ENCODE data around the gene NRP1.

The NRP1 gene

GRCh38 chr10:33254556-33255160 is 79.8 kb downstream of the NRP1 start:
- Histone ChIP-seq H3K36me3 (ENCODE audit: control insufficient read depth, insufficient read depth, low read length) (no peaks in the 10 kb centered on the region), H3K4me3 (replicated peaks; ENCODE audit: low read depth, low read length) (no peak overlapping the region), H3K27me3 (replicated peaks; ENCODE audit: control insufficient read depth, insufficient read depth, low read length) (no peaks in the 10 kb centered on the region)
- TF ChIP-seq CTCF (IDR thresholded peaks at IDR 0.05; ENCODE audit: insufficient read depth, low read length, poor library complexity, severe bottlenecking) = no peak
- no peak for DNase-seq (ENCODE audit: extremely low read depth, insufficient read length)

- Histone ChIP-seq H3K4me3 (replicated peaks; ENCODE audit: low read depth, low read length) (no peak overlapping the region), H3K27me3 (replicated peaks; ENCODE audit: control insufficient read depth, insufficient read depth, low read length) (no peaks in the 10 kb centered on the region), H3K36me3 (ENCODE audit: control insufficient read depth, insufficient read depth, low read length) (no peaks in the 10 kb centered on the region)
- no peak for TF ChIP-seq CTCF (IDR thresholded peaks at IDR 0.05; ENCODE audit: insufficient read depth, low read length, poor library complexity, severe bottlenecking)
- DNase-seq (ENCODE audit: extremely low read depth, insufficient read length) = no peak
Measured at GRCh38 chr10:33253411-33253810, 81.1 kb downstream of the NRP1 start.

GRCh38 chr10:33252794-33253203 is 81.7 kb downstream of the NRP1 start:
- no peak for TF ChIP-seq CTCF (IDR thresholded peaks at IDR 0.05; ENCODE audit: insufficient read depth, low read length, poor library complexity, severe bottlenecking)
- Histone ChIP-seq H3K36me3 (ENCODE audit: control insufficient read depth, insufficient read depth, low read length) (no peaks in the 10 kb centered on the region), H3K27me3 (replicated peaks; ENCODE audit: control insufficient read depth, insufficient read depth, low read length) (no peaks in the 10 kb centered on the region), H3K4me3 (replicated peaks; ENCODE audit: low read depth, low read length) (no peak overlapping the region)
- DNase-seq (ENCODE audit: extremely low read depth, insufficient read length) = no peak

GRCh38 chr10:33252324-33252723 is 82.1 kb downstream of the NRP1 start:
- Histone ChIP-seq H3K27me3 (replicated peaks; ENCODE audit: control insufficient read depth, insufficient read depth, low read length) (no peaks in the 10 kb centered on the region), H3K36me3 (ENCODE audit: control insufficient read depth, insufficient read depth, low read length) (no peaks in the 10 kb centered on the region), H3K4me3 (replicated peaks; ENCODE audit: low read depth, low read length) (no peak overlapping the region)
- no peak for DNase-seq (ENCODE audit: extremely low read depth, insufficient read length)
- TF ChIP-seq CTCF (IDR thresholded peaks at IDR 0.05; ENCODE audit: insufficient read depth, low read length, poor library complexity, severe bottlenecking) = no peak

GRCh38 chr10:33249659-33250345 is 84.7 kb downstream of the NRP1 start:
- DNase-seq (ENCODE audit: extremely low read depth, insufficient read length) = no peak
- Histone ChIP-seq H3K4me3 (replicated peaks; ENCODE audit: low read depth, low read length) (no peak overlapping the region), H3K27me3 (replicated peaks; ENCODE audit: control insufficient read depth, insufficient read depth, low read length) (no peaks in the 10 kb centered on the region), H3K36me3 (ENCODE audit: control insufficient read depth, insufficient read depth, low read length) (no peaks in the 10 kb centered on the region)
- no peak for TF ChIP-seq CTCF (IDR thresholded peaks at IDR 0.05; ENCODE audit: insufficient read depth, low read length, poor library complexity, severe bottlenecking)

All from GM06990 (cell line).